Fibroblast of lung (primary cell): ENCODE measurements around the gene ASXL2. TPM values are rescaled to one million over a fixed set of nuclear protein-coding genes. Genes with fewer than 3 reads are reported as not detected.

Experiments used
- DNase-seq, 2 donors: peaks; one replicate each; pipeline versions ENCODE4 v3.0.0 to v3.0.0-alpha.2; 2010; ENCODE audit warnings: low read depth in 2 of 2
- H2AFZ ChIP-seq: 2 replicates; pipeline ENCODE4 v1.5.1; 2012; ENCODE audit warnings: low read length, control low read depth, inconsistent platforms
- H3K27ac ChIP-seq: 2 replicates; pipeline ENCODE4 v1.5.1; 2011; ENCODE audit warnings: low read length, control low read depth; ENCODE audit not compliant: insufficient read depth
- H3K27me3 ChIP-seq: 2 replicates; pipeline ENCODE4 v1.5.1; 2011; ENCODE audit warnings: mild to moderate bottlenecking, low read length; ENCODE audit not compliant: control insufficient read depth, insufficient read depth
- H3K36me3 ChIP-seq: 2 replicates; pipeline ENCODE4 v1.5.1; 2011; ENCODE audit warnings: low read length; ENCODE audit not compliant: control insufficient read depth, insufficient read depth
- H3K4me1 ChIP-seq: 2 replicates; pipeline ENCODE4 v1.5.1; 2011; ENCODE audit warnings: low read length; ENCODE audit not compliant: control insufficient read depth, insufficient read depth; ENCODE audit errors: extremely low read depth
- H3K4me2 ChIP-seq: 2 replicates; pipeline ENCODE4 v1.5.1; 2011; ENCODE audit warnings: low read length, control low read depth; ENCODE audit not compliant: insufficient read depth; ENCODE audit errors: extremely low read depth
- H3K4me3 ChIP-seq, 4 experiments: fragments of 200-600 bp in 1 of 4; sonication (generic) in 1 of 4; replicated peaks in 1 of 4; 2 replicates each; pipeline ENCODE4 v1.5.1; 2011 to 2016; ENCODE audit warnings: low read length in 4 of 4, low read depth in 3 of 4, mild to moderate bottlenecking in 3 of 4, control low read depth in 2 of 4, inconsistent platforms in 1 of 4, mixed read lengths in 1 of 4; ENCODE audit not compliant: insufficient read depth in 1 of 4; ENCODE audit errors: control extremely low read depth in 1 of 4
- H3K79me2 ChIP-seq: 2 replicates; pipeline ENCODE4 v1.5.1; 2012; ENCODE audit warnings: mild to moderate bottlenecking, low read length, inconsistent platforms; ENCODE audit not compliant: control insufficient read depth, insufficient read depth
- H3K9ac ChIP-seq: 2 replicates; pipeline ENCODE4 v1.5.1; 2011; ENCODE audit warnings: mild to moderate bottlenecking, low read length, control low read depth; ENCODE audit not compliant: insufficient read depth
- H3K9me3 ChIP-seq: 2 replicates; pipeline ENCODE4 v1.5.1; 2012; ENCODE audit warnings: low read depth, low read length; ENCODE audit not compliant: control insufficient read depth, insufficient read depth
- H4K20me1 ChIP-seq: 2 replicates; pipeline ENCODE4 v1.5.1; 2011; ENCODE audit warnings: low read length; ENCODE audit not compliant: control insufficient read depth, insufficient read depth; ENCODE audit errors: extremely low read depth
- EZH2 ChIP-seq: IDR thresholded peaks from 2 replicates; pipeline ENCODE4 v1.5.1; 2012; ENCODE audit warnings: low read length, control low read depth, mild to moderate bottlenecking; ENCODE audit errors: missing control alignments
- polyA plus RNA-seq, 2 donors: library from polyadenylated mRNA; depleted of rRNA in 1 of 2; stranded (reverse) in 1 of 2; unstranded in 1 of 2; fragments of >200 nt; gene quantifications; 2 replicates each; pipeline ENCODE4 v1.2.1, GENCODE V29; 2011 to 2012; ENCODE audit warnings: missing spikeins in 1 of 2
- total RNA-seq: library from RNA; depleted of rRNA; stranded (reverse); fragments of >200 nt; gene quantifications from 2 replicates; pipeline ENCODE4 v1.2.1, GENCODE V29; 2014
- TF ChIP-seq, protein P1 (sequence below), 2 donors: IDR thresholded peaks in 1 of 2; conservative IDR thresholded peaks in 1 of 2; 1 replicate in 1 of 2; 2 replicates in 1 of 2; pipeline ENCODE4 v1.5.1; 2011 to 2012; ENCODE audit warnings: low read length in 2 of 2, control low read depth in 1 of 2, inconsistent platforms in 1 of 2, low read depth in 1 of 2, mild to moderate bottlenecking in 1 of 2

ASXL2 gene
- total and polyA plus RNA-seq, 2 donors (not counting 1 experiment from before 2014, with no cell fraction given) = 5.9 to 16.6 TPM

DNA sequence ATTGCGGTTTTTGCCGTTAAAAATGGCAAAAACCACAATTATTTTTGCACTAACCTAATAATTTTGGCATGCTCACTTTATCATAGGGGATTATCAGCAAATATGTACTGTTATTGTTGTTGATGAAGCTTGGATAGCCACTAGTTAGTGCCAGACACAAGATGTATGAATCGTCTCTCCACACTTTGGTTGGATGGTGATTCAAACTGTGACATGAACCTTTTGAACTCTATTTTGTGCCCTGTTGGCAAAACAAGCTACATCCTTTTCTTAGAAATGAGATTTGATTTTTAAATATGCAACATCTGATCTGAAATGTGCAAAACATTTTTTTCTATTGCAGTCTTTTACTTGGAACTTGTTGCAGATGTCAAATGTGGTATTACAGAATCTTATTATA is 156.1 kb downstream of the ASXL2 start:
- no peak for DNase-seq
- no peak for TF ChIP-seq EZH2
- TF ChIP-seq, protein P1, sequence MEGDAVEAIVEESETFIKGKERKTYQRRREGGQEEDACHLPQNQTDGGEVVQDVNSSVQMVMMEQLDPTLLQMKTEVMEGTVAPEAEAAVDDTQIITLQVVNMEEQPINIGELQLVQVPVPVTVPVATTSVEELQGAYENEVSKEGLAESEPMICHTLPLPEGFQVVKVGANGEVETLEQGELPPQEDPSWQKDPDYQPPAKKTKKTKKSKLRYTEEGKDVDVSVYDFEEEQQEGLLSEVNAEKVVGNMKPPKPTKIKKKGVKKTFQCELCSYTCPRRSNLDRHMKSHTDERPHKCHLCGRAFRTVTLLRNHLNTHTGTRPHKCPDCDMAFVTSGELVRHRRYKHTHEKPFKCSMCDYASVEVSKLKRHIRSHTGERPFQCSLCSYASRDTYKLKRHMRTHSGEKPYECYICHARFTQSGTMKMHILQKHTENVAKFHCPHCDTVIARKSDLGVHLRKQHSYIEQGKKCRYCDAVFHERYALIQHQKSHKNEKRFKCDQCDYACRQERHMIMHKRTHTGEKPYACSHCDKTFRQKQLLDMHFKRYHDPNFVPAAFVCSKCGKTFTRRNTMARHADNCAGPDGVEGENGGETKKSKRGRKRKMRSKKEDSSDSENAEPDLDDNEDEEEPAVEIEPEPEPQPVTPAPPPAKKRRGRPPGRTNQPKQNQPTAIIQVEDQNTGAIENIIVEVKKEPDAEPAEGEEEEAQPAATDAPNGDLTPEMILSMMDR (conservative IDR thresholded peaks at IDR 0.05 in 1 of 2, IDR thresholded peaks at IDR 0.05 in 1 of 2; ENCODE audit: low read depth in 1 of 2, low read length in 2 of 2) = no peak

DNA sequence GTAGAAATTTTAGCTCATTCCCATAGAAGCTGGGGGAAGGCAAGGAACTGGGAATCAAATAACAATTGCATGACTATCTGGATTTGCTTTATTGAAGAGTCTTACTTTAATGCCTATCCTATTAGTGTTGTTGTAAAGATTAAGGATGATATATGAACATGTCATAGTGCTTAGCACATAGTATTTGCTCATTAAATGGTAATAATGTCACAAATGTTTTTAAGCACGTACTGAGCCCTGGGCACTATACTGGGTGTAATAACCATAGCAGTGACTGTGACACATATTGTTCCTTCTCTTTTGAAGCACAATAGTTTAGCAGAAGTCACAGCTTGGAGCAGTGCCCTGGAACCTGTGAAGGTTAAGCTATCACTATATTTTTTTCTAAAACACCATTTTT is 157.7 kb downstream of the ASXL2 start:
- no peak overlapping the region for H2AFZ ChIP-seq
- no peak overlapping the region for H3K9ac ChIP-seq
- no peak for TF ChIP-seq EZH2
- TF ChIP-seq, protein P1 (conservative IDR thresholded peaks at IDR 0.05 in 1 of 2, IDR thresholded peaks at IDR 0.05 in 1 of 2; ENCODE audit: low read depth in 1 of 2, low read length in 2 of 2) = no peak
- DNase-seq = no peak
- H3K79me2 ChIP-seq = no peaks in the 10 kb centered on the region
- no peak overlapping the region for H3K4me3 ChIP-seq
- no peaks in the 10 kb centered on the region for H3K4me1 ChIP-seq
- no peak overlapping the region for H3K27ac ChIP-seq
- H3K36me3 ChIP-seq = no peaks in the 10 kb centered on the region
- peaks cover 7% of the 10 kb centered on the region for H3K27me3 ChIP-seq
- H3K9me3 ChIP-seq = no peaks in the 10 kb centered on the region
- no peaks in the 10 kb centered on the region for H4K20me1 ChIP-seq
- H3K4me2 ChIP-seq = no peak overlapping the region

More for the DNA sequence above, 156.1 kb downstream of the ASXL2 start:
- no peak overlapping the region for H3K27ac ChIP-seq
- no peaks in the 10 kb centered on the region for H4K20me1 ChIP-seq
- no peaks in the 10 kb centered on the region for H3K9me3 ChIP-seq
- H3K4me3 ChIP-seq = no peak overlapping the region
- no peaks in the 10 kb centered on the region for H3K79me2 ChIP-seq
- H3K4me2 ChIP-seq = no peak overlapping the region
- H3K36me3 ChIP-seq = no peaks in the 10 kb centered on the region
- H3K4me1 ChIP-seq = no peaks in the 10 kb centered on the region
- H2AFZ ChIP-seq = no peak overlapping the region
- H3K27me3 ChIP-seq = peaks cover 4% of the 10 kb centered on the region
- H3K9ac ChIP-seq = no peak overlapping the region

DNA sequence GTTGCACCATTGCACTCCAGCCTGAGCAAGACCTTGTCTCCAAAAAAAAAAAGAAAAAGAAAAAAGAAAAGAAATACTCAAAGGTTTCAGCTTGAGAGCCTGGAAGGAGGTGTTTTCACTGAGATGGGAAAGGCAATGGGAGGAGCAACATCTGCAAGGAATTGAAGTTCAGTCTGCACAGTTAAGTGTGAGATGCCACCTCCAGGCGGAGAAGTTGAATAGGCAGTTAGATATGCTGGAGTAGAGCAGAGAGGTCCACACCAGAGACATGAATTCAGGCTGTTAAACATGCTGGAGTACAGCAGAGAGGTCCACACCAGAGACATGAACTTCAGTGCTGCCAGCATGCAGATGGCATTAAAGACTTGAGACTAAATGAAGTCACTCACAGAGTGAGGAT is 163.5 kb downstream of the ASXL2 start:
- H3K79me2 ChIP-seq = no peaks in the 10 kb centered on the region
- no peak overlapping the region for H3K27ac ChIP-seq
- H4K20me1 ChIP-seq = no peaks in the 10 kb centered on the region
- H3K9me3 ChIP-seq = no peaks in the 10 kb centered on the region
- H3K4me2 ChIP-seq = no peak overlapping the region
- TF ChIP-seq, protein P1 (conservative IDR thresholded peaks at IDR 0.05 in 1 of 2, IDR thresholded peaks at IDR 0.05 in 1 of 2; ENCODE audit: low read depth in 1 of 2, low read length in 2 of 2) = no peak
- no peak for TF ChIP-seq EZH2
- no peak overlapping the region for H3K9ac ChIP-seq
- no peak for DNase-seq
- no peaks in the 10 kb centered on the region for H3K36me3 ChIP-seq
- H2AFZ ChIP-seq = no peak overlapping the region
- no peak overlapping the region for H3K4me3 ChIP-seq
- peaks cover 3% of the 10 kb centered on the region for H3K27me3 ChIP-seq
- no peaks in the 10 kb centered on the region for H3K4me1 ChIP-seq
